ENCODE measurements around the gene SPOCK1. TPM values are rescaled to one million over a fixed set of nuclear protein-coding genes. Genes with fewer than 3 reads are reported as not detected.

SPOCK1 gene
- total RNA-seq, 1 experiment from 2014 or later, result 10.9 TPM

DNA sequence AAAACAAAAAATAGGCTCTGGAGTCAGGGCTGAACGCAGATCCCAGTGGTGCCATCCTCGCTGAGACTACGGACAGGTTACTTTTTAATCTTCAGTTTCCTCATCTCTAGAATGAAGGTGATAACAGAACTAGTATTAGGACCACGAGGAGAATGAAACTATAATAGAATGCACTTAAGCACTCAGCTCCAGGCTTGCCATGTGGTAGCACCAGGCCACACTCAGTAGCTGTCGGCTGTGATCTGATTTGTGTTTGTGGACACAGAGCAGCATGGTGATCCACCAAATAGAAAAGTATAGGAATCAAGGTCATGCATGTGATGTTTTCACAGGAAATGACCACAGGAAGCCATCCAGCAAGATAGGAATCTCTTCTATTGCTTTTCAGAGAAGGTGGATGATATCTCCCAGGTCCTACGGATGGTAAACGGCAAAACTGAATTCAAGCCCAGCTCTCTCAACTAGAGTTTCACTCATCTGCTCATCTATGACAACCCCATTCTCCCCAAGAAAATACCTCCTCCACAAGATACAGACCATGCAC, 498.0 kb downstream of the SPOCK1 start:
- H2BK12ac ChIP-seq (ENCODE audit: insufficient read length, low read depth, low read length), result no peak overlapping the region
- no peak overlapping the region for H2BK120ac ChIP-seq (ENCODE audit: low read depth, low read length, poor library complexity, severe bottlenecking)
- Mint-ChIP-seq H3K27ac (no peak overlapping the region), H3K9me3 (peaks cover 0 to 3% of the 10 kb centered on the region in 2 experiments; a peak in 2 of 5 replicates), H3K27me3 (ENCODE audit: low read depth) (peaks cover 4% of the 10 kb centered on the region), H3K4me1 (no peaks in the 10 kb centered on the region), H3K36me3 (ENCODE audit: insufficient read depth in 1 of 3, low read depth in 3 of 3) (peaks cover 0 to 3% (median 0%) of the 10 kb centered on the region in 3 experiments; a peak in 1 of 7 replicates), H3K4me3 (no peak overlapping the region)
- H4K8ac ChIP-seq (replicated peaks; ENCODE audit: insufficient read length, low read depth, low read length), result no peak overlapping the region
- H4K91ac ChIP-seq (ENCODE audit: insufficient read length, low read depth, low read length), result no peak overlapping the region
- no peak overlapping the region for H3T11ph ChIP-seq (ENCODE audit: low read length)
- H4K20me1 ChIP-seq (ENCODE audit: control insufficient read depth, insufficient read depth, insufficient read length), result no peaks in the 10 kb centered on the region
- no peaks in the 10 kb centered on the region for H3K79me2 ChIP-seq (ENCODE audit: insufficient read depth, low read length)
- H3K23ac ChIP-seq (ENCODE audit: insufficient read length, low read depth, low read length), result no peak overlapping the region
- no peak overlapping the region for H3K14ac ChIP-seq (ENCODE audit: insufficient read depth, low read length)
- no peak overlapping the region for H3K18ac ChIP-seq (ENCODE audit: insufficient read length, low read depth, low read length)
- no peak overlapping the region for H4K5ac ChIP-seq (ENCODE audit: insufficient read length, low read depth, low read length)
- no peaks in the 10 kb centered on the region for H3K27me3 ChIP-seq (ENCODE audit: insufficient read depth, low read length)
- H3K4me2 ChIP-seq (ENCODE audit: insufficient read depth, insufficient read length, low read length), result no peak overlapping the region
- no peak overlapping the region for H3K9ac ChIP-seq (ENCODE audit: extremely low read depth, insufficient read length, low read length)
- no peaks in the 10 kb centered on the region for H3K23me2 ChIP-seq (ENCODE audit: insufficient read length, low read depth, low read length, poor library complexity, severe bottlenecking)
- H2BK5ac ChIP-seq (ENCODE audit: insufficient read length, low read length), result no peak overlapping the region
- H3K79me1 ChIP-seq (ENCODE audit: insufficient read depth, low read depth, low read length, poor library complexity, severe bottlenecking), result no peaks in the 10 kb centered on the region
- no peak overlapping the region for H3K27ac ChIP-seq (ENCODE audit: insufficient read length, low read depth, low read length)
- no CpG with 5 or more reads among the region's 7 CpGs for whole genome bisulfite sequencing (ENCODE audit: extremely low coverage, insufficient read length, low lambda C conversion rate)
- no peak for TF ChIP-seq CTCF (conservative IDR thresholded peaks at IDR 0.05)
- H2AK5ac ChIP-seq (ENCODE audit: insufficient read length, low read length), result no peak overlapping the region
- no peak overlapping the region for H3K56ac ChIP-seq (ENCODE audit: insufficient read length, low read depth, low read length)
- no peaks in the 10 kb centered on the region for H3K9me3 ChIP-seq (ENCODE audit: control insufficient read depth, low read depth, low read length)
- H3K4ac ChIP-seq (ENCODE audit: low read depth, low read length), result no peak overlapping the region
- DNase-seq, result no peak
- no peaks in the 10 kb centered on the region for H3K4me1 ChIP-seq (ENCODE audit: insufficient read depth, low read length)
- no peak overlapping the region for H2BK15ac ChIP-seq (ENCODE audit: low read depth, low read length)
- no peak overlapping the region for H2BK20ac ChIP-seq (ENCODE audit: low read depth, low read length, poor library complexity, severe bottlenecking)
- no peak overlapping the region for H2AFZ ChIP-seq (ENCODE audit: low read length)

Data from H9 (cell line).